Fibroblast of skin of left quadriceps (primary cell): ENCODE measurements around the gene LAMC3.

Source experiments
- DNase-seq, 2 experiments: peaks; one replicate each; pipeline ENCODE4 v3.0.0-alpha.2; 2013; ENCODE audit warnings: low read depth in 2 of 2

LAMC3 gene

GRCh38 chr9:131045300-131046092 is 36.5 kb downstream of the LAMC3 start:
- no peak for DNase-seq

GRCh38 chr9:131046093-131046380 is 37.1 kb downstream of the LAMC3 start:
- DNase-seq = no peak

- peak; percentile 14 to 23 for DNase-seq
Observed at GRCh38 chr9:131046581-131047202, 37.7 kb downstream of the LAMC3 start.

- no peak for DNase-seq
Observed at GRCh38 chr9:131048332-131048731, 39.4 kb downstream of the LAMC3 start.

GRCh38 chr9:131048820-131049219 is 39.8 kb downstream of the LAMC3 start:
- DNase-seq = no peak

- DNase-seq = no peak
Observed at GRCh38 chr9:131049829-131050715, 41.1 kb downstream of the LAMC3 start.

GRCh38 chr9:131050831-131051230 is 41.9 kb downstream of the LAMC3 start:
- DNase-seq = no peak

GRCh38 chr9:131051592-131052517 is 42.9 kb downstream of the LAMC3 start:
- no peak for DNase-seq

GRCh38 chr9:131053896-131054295 is 44.9 kb downstream of the LAMC3 start:
- DNase-seq = no peak

- no peak for DNase-seq
Observed at GRCh38 chr9:131056781-131057506, 48.0 kb downstream of the LAMC3 start.

- DNase-seq = no peak
Observed at GRCh38 chr9:131060900-131061630, 52.1 kb downstream of the LAMC3 start.

- DNase-seq = no peak
Observed at GRCh38 chr9:131062969-131063368, 54.0 kb downstream of the LAMC3 start.

- no peak for DNase-seq
Observed at GRCh38 chr9:131065599-131065998, 56.6 kb downstream of the LAMC3 start.

GRCh38 chr9:131067625-131068024 is 58.7 kb downstream of the LAMC3 start:
- DNase-seq = no peak

GRCh38 chr9:131068076-131068816 is 59.3 kb downstream of the LAMC3 start:
- DNase-seq = no peak

GRCh38 chr9:131069699-131070098 is 60.7 kb downstream of the LAMC3 start:
- no peak for DNase-seq

- DNase-seq = no peak
Observed at GRCh38 chr9:131072107-131072870, 63.3 kb downstream of the LAMC3 start.

- no peak for DNase-seq
Observed at GRCh38 chr9:131072871-131073237, 63.9 kb downstream of the LAMC3 start.
